Small intestine (tissue), 7 donors: ENCODE data around the gene JSRP1. TPM values are rescaled to one million over a fixed set of nuclear protein-coding genes. Genes with fewer than 3 reads are reported as not detected.

ENCODE experiments used
- DNase-seq, 2 donors: peaks; one replicate each; pipeline versions ENCODE4 v3.0.0 to v3.0.0-alpha.2; 2013
- FAIRE-seq: peaks from 2 replicates; lab custom pipeline; 2012; peaks lifted over from hg19 to GRCh38; lab: Jason Lieb, UNC
- H3K27ac ChIP-seq, 3 donors: one replicate each; pipeline ENCODE4 v1.5.1; 2013; ENCODE audit warnings: low read length in 2 of 3, mild to moderate bottlenecking in 2 of 3, control low read depth in 1 of 3, inconsistent platforms in 1 of 3, low read depth in 1 of 3, moderate library complexity in 1 of 3
- H3K27me3 ChIP-seq, 3 donors: one replicate each; pipeline ENCODE4 v1.6.1; 2013; ENCODE audit warnings: low read length in 3 of 3, inconsistent platforms in 1 of 3; ENCODE audit not compliant: control insufficient read depth in 3 of 3, insufficient read depth in 3 of 3
- H3K36me3 ChIP-seq, 3 donors: one replicate each; pipeline ENCODE4 v1.6.1; 2013; ENCODE audit warnings: low read length in 3 of 3, inconsistent platforms in 1 of 3, low read depth in 1 of 3, mild to moderate bottlenecking in 1 of 3, moderate library complexity in 1 of 3; ENCODE audit not compliant: control insufficient read depth in 3 of 3, insufficient read depth in 2 of 3
- H3K4me1 ChIP-seq, 3 donors: one replicate each; pipeline ENCODE4 v1.6.1; 2013; ENCODE audit warnings: low read length in 2 of 3, inconsistent platforms in 1 of 3, low read depth in 1 of 3, mild to moderate bottlenecking in 1 of 3, moderate library complexity in 1 of 3; ENCODE audit not compliant: control insufficient read depth in 3 of 3, insufficient read depth in 2 of 3
- H3K4me3 ChIP-seq, 3 donors: one replicate each; pipeline ENCODE4 v1.5.1; 2013; ENCODE audit warnings: low read length in 3 of 3, control low read depth in 1 of 3, inconsistent platforms in 1 of 3, low read depth in 1 of 3, mild to moderate bottlenecking in 1 of 3, moderate library complexity in 1 of 3
- H3K9me3 ChIP-seq, 2 donors: one replicate each; pipeline ENCODE4 v1.6.1; 2013; ENCODE audit warnings: low read depth in 1 of 2, low read length in 1 of 2; ENCODE audit not compliant: control insufficient read depth in 2 of 2, insufficient read depth in 1 of 2
- WGBS, 3 donors: extraction: QIAGEN DNeasy Blood & Tissue Kit; methylation state at CpG; one replicate each; pipeline ENCODE4 v1.1.7; 2013; 5-methylcytosine and 5-hydroxymethylcytosine counted together
- polyA plus RNA-seq, 4 donors: library from polyadenylated mRNA; stranded (reverse) in 3 of 4; unstranded in 1 of 4; fragments of 200-250 nt in 3 of 4; fragments of 120-200 nt in 1 of 4; gene quantifications; one replicate each; pipeline versions ENCODE4 v1.2.1 to v1.2.3, GENCODE V29; 2013
- donor health status: healthy with polysubstance abuse.
- donor health status: control.
- donor health status: control.
- donor health status: Bipolar disorder and iron deficiency.
- donor health status: healthy.

The JSRP1 gene
- polyA plus RNA-seq, 4 donors, result 0.69 to 2.4 (median 1.6) TPM

- peaks cover 20 to 97% (median 39%) of the 10 kb centered on the region in 3 donors for H3K36me3 ChIP-seq
- H3K27ac ChIP-seq, result no peak overlapping the region
- H3K4me1 ChIP-seq, result peaks cover 0 to 18% (median 0%) of the 10 kb centered on the region in 3 donors
- no peak for DNase-seq
- FAIRE-seq, result no peak
- H3K9me3 ChIP-seq, result no peaks in the 10 kb centered on the region
- 88 to 91% (median 89%) methylated on average over 43 to 45 of the region's 45 CpGs for WGBS, 3 donors
- H3K4me3 ChIP-seq, result no peak overlapping the region
- H3K27me3 ChIP-seq, result no peaks in the 10 kb centered on the region
Measured at GRCh38 chr19:2229103-2230032, 26.8 kb downstream of the JSRP1 start.

- WGBS, 3 donors, result 94 to 96% (median 94%) methylated on average over 45 to 48 of the region's 48 CpGs
- H3K9me3 ChIP-seq, result no peaks in the 10 kb centered on the region
- no peak overlapping the region for H3K27ac ChIP-seq
- FAIRE-seq, result no peak
- no peak overlapping the region for H3K4me3 ChIP-seq
- H3K36me3 ChIP-seq, result peaks cover 25 to 97% (median 41%) of the 10 kb centered on the region in 3 donors
- no peak for DNase-seq
- H3K27me3 ChIP-seq, result no peaks in the 10 kb centered on the region
- peaks cover 0 to 9% (median 0%) of the 10 kb centered on the region in 3 donors for H3K4me1 ChIP-seq
Measured at GRCh38 chr19:2228157-2229030, 27.8 kb downstream of the JSRP1 start.

GRCh38 chr19:2227415-2228156 is 28.6 kb downstream of the JSRP1 start:
- DNase-seq (no peak), FAIRE-seq (no peak)
- Histone ChIP-seq H3K36me3 (peaks cover 25 to 96% (median 40%) of the 10 kb centered on the region in 3 donors), H3K27ac (no peak overlapping the region), H3K4me1 (peaks cover 0 to 5% (median 0%) of the 10 kb centered on the region in 3 donors), H3K9me3 (no peaks in the 10 kb centered on the region), H3K27me3 (no peaks in the 10 kb centered on the region), H3K4me3 (no peak overlapping the region)
- 89 to 92% (median 92%) methylated on average over 53 to 67 of the region's 67 CpGs for WGBS, 3 donors

GRCh38 chr19:2226840-2227360 is 29.3 kb downstream of the JSRP1 start:
- DNase-seq, result no peak
- 96 to 97% (median 97%) methylated on average over 51 to 53 of the region's 53 CpGs for WGBS, 3 donors
- no peak overlapping the region for H3K27ac ChIP-seq
- peaks cover 0 to 5% (median 0%) of the 10 kb centered on the region in 3 donors for H3K4me1 ChIP-seq
- H3K27me3 ChIP-seq, result no peaks in the 10 kb centered on the region
- no peaks in the 10 kb centered on the region for H3K9me3 ChIP-seq
- no peak overlapping the region for H3K4me3 ChIP-seq
- H3K36me3 ChIP-seq, result peaks cover 20 to 96% (median 43%) of the 10 kb centered on the region in 3 donors
- FAIRE-seq, result no peak

- Histone ChIP-seq H3K36me3 (peaks cover 22 to 96% (median 43%) of the 10 kb centered on the region in 3 donors), H3K4me3 (no peak overlapping the region), H3K9me3 (no peaks in the 10 kb centered on the region), H3K27ac (no peak overlapping the region), H3K27me3 (no peaks in the 10 kb centered on the region), H3K4me1 (peaks cover 0 to 9% (median 0%) of the 10 kb centered on the region in 3 donors)
- DNase-seq (no peak), FAIRE-seq (no peak)
- 95 to 96% (median 96%) methylated on average over 40 to 59 of the region's 59 CpGs for WGBS, 3 donors
Measured at GRCh38 chr19:2226051-2226839, 30.0 kb downstream of the JSRP1 start.

GRCh38 chr19:2225415-2226050 is 30.7 kb downstream of the JSRP1 start:
- peaks cover 23 to 96% (median 43%) of the 10 kb centered on the region in 3 donors for H3K36me3 ChIP-seq
- H3K4me1 ChIP-seq, result peaks cover 0 to 7% (median 0%) of the 10 kb centered on the region in 3 donors
- WGBS, 3 donors, result 95 to 96% (median 95%) methylated on average over 31 to 32 of the region's 32 CpGs
- H3K9me3 ChIP-seq, result no peaks in the 10 kb centered on the region
- H3K4me3 ChIP-seq, result no peak overlapping the region
- FAIRE-seq, result no peak
- no peak for DNase-seq
- no peak overlapping the region for H3K27ac ChIP-seq
- no peaks in the 10 kb centered on the region for H3K27me3 ChIP-seq

GRCh38 chr19:2224754-2225349 is 31.4 kb downstream of the JSRP1 start:
- WGBS, 3 donors, result 88 to 91% (median 91%) methylated on average over 13 of the region's 13 CpGs
- DNase-seq, result no peak

More at GRCh38 chr19:2224754-2225349, 31.4 kb downstream of the JSRP1 start:
- Histone ChIP-seq H3K27me3 (no peaks in the 10 kb centered on the region), H3K9me3 (no peaks in the 10 kb centered on the region), H3K36me3 (peaks cover 21 to 96% (median 37%) of the 10 kb centered on the region in 3 donors), H3K27ac (no peak overlapping the region), H3K4me3 (no peak overlapping the region), H3K4me1 (peaks cover 0 to 7% (median 0%) of the 10 kb centered on the region in 3 donors)
- FAIRE-seq, result no peak
